Gastroesophageal sphincter (tissue), 3 donors: ENCODE results near the gene ZNF529.

ENCODE experiments used
- POLR2A ChIP-seq, 2 donors: fragments of 450-650 bp; IDR thresholded peaks; one replicate each; pipeline ENCODE4 v1.6.1; 2017; ENCODE audit warnings: antibody characterized with exemption in 2 of 2, mild to moderate bottlenecking in 2 of 2, moderate library complexity in 1 of 2
- POLR2AphosphoS5 ChIP-seq: sonication (generic); formaldehyde crosslinking; IDR thresholded peaks from one replicate; pipeline ENCODE4 v1.6.1; 2017; ENCODE audit warnings: antibody characterized with exemption
- TF ChIP-seq, protein P1 (sequence below), 4 experiments: fragments of 200-600 bp in 2 of 4; fragments of 450-650 bp in 2 of 4; sonication (generic) in 1 of 4; IDR thresholded peaks; one replicate each; pipeline ENCODE4 v1.5.1; 2017 to 2019; ENCODE audit warnings: antibody characterized with exemption in 4 of 4, mild to moderate bottlenecking in 2 of 4, moderate library complexity in 2 of 4

GRCh38 chr19:36604656-36605100 lies 31.6 kb upstream of the ZNF529 start:
- TF ChIP-seq POLR2AphosphoS5 (no peak), POLR2A (IDR thresholded peaks at IDR 0.05) (no peak)
- TF ChIP-seq, protein P1, sequence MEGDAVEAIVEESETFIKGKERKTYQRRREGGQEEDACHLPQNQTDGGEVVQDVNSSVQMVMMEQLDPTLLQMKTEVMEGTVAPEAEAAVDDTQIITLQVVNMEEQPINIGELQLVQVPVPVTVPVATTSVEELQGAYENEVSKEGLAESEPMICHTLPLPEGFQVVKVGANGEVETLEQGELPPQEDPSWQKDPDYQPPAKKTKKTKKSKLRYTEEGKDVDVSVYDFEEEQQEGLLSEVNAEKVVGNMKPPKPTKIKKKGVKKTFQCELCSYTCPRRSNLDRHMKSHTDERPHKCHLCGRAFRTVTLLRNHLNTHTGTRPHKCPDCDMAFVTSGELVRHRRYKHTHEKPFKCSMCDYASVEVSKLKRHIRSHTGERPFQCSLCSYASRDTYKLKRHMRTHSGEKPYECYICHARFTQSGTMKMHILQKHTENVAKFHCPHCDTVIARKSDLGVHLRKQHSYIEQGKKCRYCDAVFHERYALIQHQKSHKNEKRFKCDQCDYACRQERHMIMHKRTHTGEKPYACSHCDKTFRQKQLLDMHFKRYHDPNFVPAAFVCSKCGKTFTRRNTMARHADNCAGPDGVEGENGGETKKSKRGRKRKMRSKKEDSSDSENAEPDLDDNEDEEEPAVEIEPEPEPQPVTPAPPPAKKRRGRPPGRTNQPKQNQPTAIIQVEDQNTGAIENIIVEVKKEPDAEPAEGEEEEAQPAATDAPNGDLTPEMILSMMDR (IDR thresholded peaks at IDR 0.05), result no peak
